Measurements from ENCODE around the gene TERB1. TPM values are rescaled to one million over a fixed set of nuclear protein-coding genes. Genes with fewer than 3 reads are reported as not detected.

TERB1 gene
- polyA plus RNA-seq, 1 donor from 2014 or later = 0.38 TPM

DNA sequence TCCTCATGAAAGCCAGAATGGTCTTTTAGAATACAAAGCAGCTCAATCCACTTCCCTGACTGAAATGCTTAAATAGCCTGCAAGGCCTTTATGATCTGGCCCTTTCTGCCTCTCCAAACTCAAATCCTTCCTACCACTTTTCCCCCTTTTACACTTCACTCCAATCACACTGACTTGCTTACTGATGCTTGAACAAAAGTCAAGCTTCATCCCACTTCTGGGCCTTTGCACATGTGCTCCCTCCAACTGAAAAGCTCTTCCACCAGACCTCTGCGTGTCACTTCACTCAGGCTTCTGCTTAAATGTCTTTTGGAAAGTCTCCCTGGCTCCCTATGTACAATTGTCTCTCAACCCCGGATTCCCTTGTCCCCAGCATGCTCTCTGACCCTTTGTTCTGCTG lies 13.3 kb upstream of the TERB1 start:
- Histone ChIP-seq H3K9me3 (ENCODE audit: low read length) (no peaks in the 10 kb centered on the region), H3K36me3 (ENCODE audit: insufficient read depth, low read length) (peaks cover 6% of the 10 kb centered on the region)
- TF ChIP-seq, protein P1, sequence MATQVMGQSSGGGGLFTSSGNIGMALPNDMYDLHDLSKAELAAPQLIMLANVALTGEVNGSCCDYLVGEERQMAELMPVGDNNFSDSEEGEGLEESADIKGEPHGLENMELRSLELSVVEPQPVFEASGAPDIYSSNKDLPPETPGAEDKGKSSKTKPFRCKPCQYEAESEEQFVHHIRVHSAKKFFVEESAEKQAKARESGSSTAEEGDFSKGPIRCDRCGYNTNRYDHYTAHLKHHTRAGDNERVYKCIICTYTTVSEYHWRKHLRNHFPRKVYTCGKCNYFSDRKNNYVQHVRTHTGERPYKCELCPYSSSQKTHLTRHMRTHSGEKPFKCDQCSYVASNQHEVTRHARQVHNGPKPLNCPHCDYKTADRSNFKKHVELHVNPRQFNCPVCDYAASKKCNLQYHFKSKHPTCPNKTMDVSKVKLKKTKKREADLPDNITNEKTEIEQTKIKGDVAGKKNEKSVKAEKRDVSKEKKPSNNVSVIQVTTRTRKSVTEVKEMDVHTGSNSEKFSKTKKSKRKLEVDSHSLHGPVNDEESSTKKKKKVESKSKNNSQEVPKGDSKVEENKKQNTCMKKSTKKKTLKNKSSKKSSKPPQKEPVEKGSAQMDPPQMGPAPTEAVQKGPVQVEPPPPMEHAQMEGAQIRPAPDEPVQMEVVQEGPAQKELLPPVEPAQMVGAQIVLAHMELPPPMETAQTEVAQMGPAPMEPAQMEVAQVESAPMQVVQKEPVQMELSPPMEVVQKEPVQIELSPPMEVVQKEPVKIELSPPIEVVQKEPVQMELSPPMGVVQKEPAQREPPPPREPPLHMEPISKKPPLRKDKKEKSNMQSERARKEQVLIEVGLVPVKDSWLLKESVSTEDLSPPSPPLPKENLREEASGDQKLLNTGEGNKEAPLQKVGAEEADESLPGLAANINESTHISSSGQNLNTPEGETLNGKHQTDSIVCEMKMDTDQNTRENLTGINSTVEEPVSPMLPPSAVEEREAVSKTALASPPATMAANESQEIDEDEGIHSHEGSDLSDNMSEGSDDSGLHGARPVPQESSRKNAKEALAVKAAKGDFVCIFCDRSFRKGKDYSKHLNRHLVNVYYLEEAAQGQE (IDR thresholded peaks at IDR 0.05; ENCODE audit: borderline replicate concordance) = no peak

DNA sequence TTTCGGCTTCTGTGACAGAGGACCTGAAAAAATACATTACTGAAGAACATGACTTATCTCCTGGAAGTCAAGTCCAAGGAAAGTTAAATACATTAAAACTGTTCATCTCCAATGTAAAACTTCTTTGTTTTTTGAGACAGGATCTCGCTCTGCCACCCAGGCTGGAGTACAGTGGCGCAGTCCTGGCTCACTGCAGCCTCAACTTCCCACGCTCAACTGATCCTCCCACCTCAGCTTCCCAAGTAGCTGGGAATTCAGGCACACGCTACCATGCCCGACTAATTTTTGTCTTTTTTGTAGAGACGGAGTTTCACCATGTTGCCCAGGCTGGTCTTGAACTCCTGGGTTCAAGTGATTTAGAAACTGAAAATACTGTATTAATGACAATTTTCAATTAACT lies 9.7 kb upstream of the TERB1 start:
- no peak overlapping the region for H3K9ac ChIP-seq (ENCODE audit: low read length)
- no peaks in the 10 kb centered on the region for H3K79me2 ChIP-seq (replicated peaks; ENCODE audit: insufficient read depth, low read length)

More for the DNA sequence above, 13.3 kb upstream of the TERB1 start:
- Histone ChIP-seq H4K20me1 (ENCODE audit: insufficient read depth) (no peaks in the 10 kb centered on the region), H2AFZ (ENCODE audit: low read depth, low read length) (no peak overlapping the region), H3K4me3 (ENCODE audit: low read length) (no peak overlapping the region), H3F3A (ENCODE audit: insufficient read depth, low read length, poor library complexity, severe bottlenecking) (no peaks in the 10 kb centered on the region), H3K27me3 (ENCODE audit: insufficient read depth, low read depth, low read length) (no peaks in the 10 kb centered on the region), H3K9ac (ENCODE audit: low read length) (no peak overlapping the region), H3K79me2 (replicated peaks; ENCODE audit: insufficient read depth, low read length) (no peaks in the 10 kb centered on the region), H3K4me2 (ENCODE audit: low read length) (no peak overlapping the region), H3K27ac (ENCODE audit: low read length) (no peak overlapping the region), H3K9me2 (ENCODE audit: insufficient read depth, low read length) (no peaks in the 10 kb centered on the region)

DNA sequence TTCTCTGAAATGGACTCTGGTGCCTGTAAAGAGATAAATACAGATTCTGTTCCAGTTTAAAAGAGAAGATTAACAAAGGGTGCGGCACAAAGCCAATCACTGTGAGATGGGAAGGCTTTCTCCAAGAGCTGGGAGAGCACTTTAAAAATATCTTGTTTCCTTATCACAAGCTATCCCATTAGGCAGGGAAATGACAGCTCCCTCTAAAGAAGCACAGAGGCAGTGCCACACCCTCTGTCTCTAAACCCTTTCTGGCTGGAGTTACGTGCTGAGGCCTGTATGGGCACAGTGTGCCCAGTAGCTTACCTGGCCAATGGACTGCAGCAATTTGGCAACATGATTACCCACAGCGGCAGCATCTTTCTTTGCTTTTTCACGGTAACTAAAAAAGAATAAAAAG lies 9.0 kb upstream of the TERB1 start:
- Histone ChIP-seq H3K9me3 (ENCODE audit: low read length) (no peaks in the 10 kb centered on the region), H3K9me2 (ENCODE audit: insufficient read depth, low read length) (no peaks in the 10 kb centered on the region), H3K4me2 (ENCODE audit: low read length) (no peak overlapping the region), H3F3A (ENCODE audit: insufficient read depth, low read length, poor library complexity, severe bottlenecking) (no peaks in the 10 kb centered on the region), H3K36me3 (ENCODE audit: insufficient read depth, low read length) (no peaks in the 10 kb centered on the region), H4K20me1 (ENCODE audit: insufficient read depth) (no peaks in the 10 kb centered on the region), H3K4me3 (ENCODE audit: low read length) (no peak overlapping the region), H3K27ac (ENCODE audit: low read length) (no peak overlapping the region), H3K79me2 (replicated peaks; ENCODE audit: insufficient read depth, low read length) (no peaks in the 10 kb centered on the region), H3K27me3 (ENCODE audit: insufficient read depth, low read depth, low read length) (no peaks in the 10 kb centered on the region), H3K9ac (ENCODE audit: low read length) (no peak overlapping the region), H2AFZ (ENCODE audit: low read depth, low read length) (no peak overlapping the region)
- TF ChIP-seq EZH2 (IDR thresholded peaks at IDR 0.05; ENCODE audit: borderline replicate concordance, insufficient read depth, low read length, poor library complexity, severe bottlenecking) = no peak
- TF ChIP-seq EP300 (conservative IDR thresholded peaks at IDR 0.05; ENCODE audit: poor library complexity, severe bottlenecking) = no peak
- TF ChIP-seq, protein P2, sequence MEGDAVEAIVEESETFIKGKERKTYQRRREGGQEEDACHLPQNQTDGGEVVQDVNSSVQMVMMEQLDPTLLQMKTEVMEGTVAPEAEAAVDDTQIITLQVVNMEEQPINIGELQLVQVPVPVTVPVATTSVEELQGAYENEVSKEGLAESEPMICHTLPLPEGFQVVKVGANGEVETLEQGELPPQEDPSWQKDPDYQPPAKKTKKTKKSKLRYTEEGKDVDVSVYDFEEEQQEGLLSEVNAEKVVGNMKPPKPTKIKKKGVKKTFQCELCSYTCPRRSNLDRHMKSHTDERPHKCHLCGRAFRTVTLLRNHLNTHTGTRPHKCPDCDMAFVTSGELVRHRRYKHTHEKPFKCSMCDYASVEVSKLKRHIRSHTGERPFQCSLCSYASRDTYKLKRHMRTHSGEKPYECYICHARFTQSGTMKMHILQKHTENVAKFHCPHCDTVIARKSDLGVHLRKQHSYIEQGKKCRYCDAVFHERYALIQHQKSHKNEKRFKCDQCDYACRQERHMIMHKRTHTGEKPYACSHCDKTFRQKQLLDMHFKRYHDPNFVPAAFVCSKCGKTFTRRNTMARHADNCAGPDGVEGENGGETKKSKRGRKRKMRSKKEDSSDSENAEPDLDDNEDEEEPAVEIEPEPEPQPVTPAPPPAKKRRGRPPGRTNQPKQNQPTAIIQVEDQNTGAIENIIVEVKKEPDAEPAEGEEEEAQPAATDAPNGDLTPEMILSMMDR (IDR thresholded peaks at IDR 0.05; ENCODE audit: poor library complexity, severe bottlenecking) = no peak
- no peak for TF ChIP-seq SMC3 (conservative IDR thresholded peaks at IDR 0.05; ENCODE audit: poor library complexity)
- TF ChIP-seq TAF1 (IDR thresholded peaks at IDR 0.05; ENCODE audit: low read depth) = no peak

More for the DNA sequence above, 9.7 kb upstream of the TERB1 start:
- Histone ChIP-seq H3K9me3 (ENCODE audit: low read length) (no peaks in the 10 kb centered on the region), H3K4me2 (ENCODE audit: low read length) (no peak overlapping the region), H2AFZ (ENCODE audit: low read depth, low read length) (no peak overlapping the region), H3K4me3 (ENCODE audit: low read length) (no peak overlapping the region), H3K27me3 (ENCODE audit: insufficient read depth, low read depth, low read length) (no peaks in the 10 kb centered on the region), H3K27ac (ENCODE audit: low read length) (no peak overlapping the region), H3F3A (ENCODE audit: insufficient read depth, low read length, poor library complexity, severe bottlenecking) (no peaks in the 10 kb centered on the region), H3K9me2 (ENCODE audit: insufficient read depth, low read length) (no peaks in the 10 kb centered on the region), H4K20me1 (ENCODE audit: insufficient read depth) (no peaks in the 10 kb centered on the region), H3K36me3 (ENCODE audit: insufficient read depth, low read length) (no peaks in the 10 kb centered on the region)
- TF ChIP-seq, protein P2 (IDR thresholded peaks at IDR 0.05; ENCODE audit: poor library complexity, severe bottlenecking) = no peak
- TF ChIP-seq POLR2AphosphoS5 (IDR thresholded peaks at IDR 0.05) (no peak), MXI1 (conservative IDR thresholded peaks at IDR 0.05; ENCODE audit: poor library complexity, severe bottlenecking) (no peak), TAF1 (IDR thresholded peaks at IDR 0.05; ENCODE audit: low read depth) (no peak)
